ENCODE measurements around the gene UBXN7.
"Not testable (repeated sequence)": the region's sequence is repeated elsewhere in the genome, so short reads cannot be mapped to it uniquely, and the experiment has no call there.

The UBXN7 gene

DNA sequence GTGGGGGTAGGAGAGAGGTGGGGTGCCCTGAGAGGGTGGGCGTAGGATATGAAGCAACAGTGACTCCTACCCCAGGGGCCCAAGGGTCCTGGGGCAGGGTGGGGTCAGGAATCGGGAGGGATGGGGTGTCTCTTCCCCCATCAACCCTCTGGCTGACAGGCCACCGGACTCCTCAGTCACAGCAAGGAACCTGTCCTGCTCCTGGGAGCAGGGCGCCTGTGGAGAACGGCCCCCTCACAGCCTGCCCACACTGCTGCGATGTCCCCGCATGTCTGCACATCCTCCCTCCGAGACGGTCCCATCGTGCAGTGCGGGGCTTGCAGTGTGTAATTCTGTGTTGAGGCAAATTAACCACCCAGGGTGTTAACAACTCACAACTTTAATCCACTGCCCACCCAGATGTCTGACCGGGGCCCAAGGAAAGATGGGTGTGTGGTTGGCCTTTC lies 96.7 kb downstream of the UBXN7 start:
- ATAC-seq (ENCODE audit: low read depth): no peak
- no peaks in the 10 kb centered on the region for H3K36me3 Mint-ChIP-seq
- H3K4me1 Mint-ChIP-seq: peaks cover 7% of the 10 kb centered on the region
- peaks cover 5% of the 10 kb centered on the region for H3K27me3 Mint-ChIP-seq
- no peak overlapping the region for H3K27ac Mint-ChIP-seq
- DNase-seq (ENCODE audit: low spot score in 2 of 2): no peak
- no peak overlapping the region for H3K4me3 Mint-ChIP-seq
- peaks cover 1% of the 10 kb centered on the region for H3K9me3 Mint-ChIP-seq

DNA sequence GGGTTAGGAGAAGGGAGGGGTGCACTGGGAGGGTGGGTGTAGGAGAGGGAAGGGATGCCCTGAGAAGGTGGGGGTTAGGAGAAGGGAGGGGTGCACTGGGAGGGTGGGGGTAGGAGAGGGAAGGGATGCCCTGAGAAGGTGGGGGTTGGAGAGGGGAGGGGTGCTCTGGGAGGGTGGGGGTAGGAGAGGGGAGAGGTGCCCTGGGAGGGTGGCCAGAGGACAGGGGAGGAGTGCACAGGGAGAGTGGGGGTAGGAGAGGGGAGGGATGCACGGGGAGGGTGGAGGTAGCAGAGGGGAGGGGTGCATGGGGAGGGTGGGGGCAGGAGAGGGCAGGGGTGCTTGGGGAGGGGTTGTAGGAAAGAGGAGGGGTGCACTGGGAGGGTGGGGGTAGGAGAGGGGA lies 97.2 kb downstream of the UBXN7 start:
- H3K36me3 Mint-ChIP-seq: no peaks in the 10 kb centered on the region
- no peak overlapping the region for H3K4me3 Mint-ChIP-seq
- H3K4me1 Mint-ChIP-seq: peaks cover 7% of the 10 kb centered on the region
- H3K27me3 Mint-ChIP-seq: peaks cover 5% of the 10 kb centered on the region
- no peak overlapping the region for H3K27ac Mint-ChIP-seq
- peaks cover 1% of the 10 kb centered on the region for H3K9me3 Mint-ChIP-seq
- DNase-seq (ENCODE audit: low spot score in 2 of 2): no peak
- ATAC-seq (ENCODE audit: low read depth): no peak

DNA sequence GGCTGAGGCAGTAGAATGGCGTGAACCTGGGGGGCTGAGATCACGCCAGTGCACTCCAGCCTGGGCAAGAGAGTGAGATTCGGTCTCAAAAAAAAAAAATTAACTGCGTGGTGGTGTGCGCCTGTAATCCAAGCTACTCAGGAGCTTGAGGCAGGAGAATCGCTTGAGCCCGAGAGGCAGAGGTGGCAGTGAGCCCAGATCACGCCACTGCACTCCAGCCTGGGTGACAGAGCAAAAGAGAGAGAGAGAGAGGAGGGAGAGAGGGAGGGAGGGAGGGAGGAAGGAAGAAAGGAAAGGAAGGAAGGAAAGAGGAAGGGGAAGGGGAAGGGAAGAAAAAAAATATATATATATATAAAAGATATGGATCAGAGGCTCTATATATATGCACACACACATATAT lies 100.1 kb downstream of the UBXN7 start:
- Mint-ChIP-seq H3K27me3 (peaks cover 5% of the 10 kb centered on the region), H3K27ac (no peak overlapping the region), H3K9me3 (no peaks in the 10 kb centered on the region), H3K4me1 (no peaks in the 10 kb centered on the region), H3K4me3 (no peak overlapping the region), H3K36me3 (no peaks in the 10 kb centered on the region)
- ATAC-seq (ENCODE audit: low read depth) (no peak), DNase-seq (ENCODE audit: low spot score in 2 of 2) (no peak)

DNA sequence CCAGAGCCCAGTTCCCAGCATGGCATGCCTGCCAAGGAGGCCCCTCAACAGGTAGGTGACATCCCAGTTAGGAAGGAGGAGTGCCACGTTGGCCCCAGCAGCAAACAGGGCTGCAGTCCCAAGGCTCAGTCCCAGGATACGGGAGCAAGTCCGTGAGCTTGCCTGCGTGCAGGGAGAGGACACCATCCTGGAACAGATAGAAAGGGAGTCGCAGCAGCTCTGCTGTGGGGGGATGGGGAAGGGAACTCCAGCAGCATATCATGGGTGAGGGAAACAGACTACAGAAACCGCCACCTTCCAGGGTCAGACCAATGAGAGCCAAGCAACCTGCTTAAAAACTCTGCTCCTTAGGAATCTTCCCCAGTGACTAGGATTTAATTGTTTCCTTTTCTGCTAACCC lies 104.8 kb downstream of the UBXN7 start:
- H3K4me3 Mint-ChIP-seq: no peak overlapping the region

DNA sequence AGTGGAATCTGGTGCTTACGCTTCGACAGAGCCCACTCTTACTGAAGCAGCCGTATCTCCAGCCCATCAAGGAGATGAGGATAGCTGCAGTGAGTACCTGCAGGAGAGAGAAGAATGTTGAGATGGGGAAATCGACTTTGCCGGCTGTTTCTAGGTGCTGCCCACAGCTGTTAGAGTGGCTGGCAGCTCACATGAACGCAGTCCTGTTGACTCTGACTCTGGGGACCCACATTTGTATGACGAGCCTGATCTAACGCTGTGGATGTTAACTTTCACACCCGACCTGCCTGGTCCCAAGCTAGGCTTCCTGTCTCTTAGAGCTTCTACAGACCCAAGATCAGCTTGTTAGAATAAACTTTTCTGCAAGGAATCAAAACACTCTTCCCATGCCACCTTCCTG lies 105.3 kb downstream of the UBXN7 start:
- Mint-ChIP-seq H3K27ac (no peak overlapping the region), H3K36me3 (no peaks in the 10 kb centered on the region), H3K4me3 (no peak overlapping the region), H3K4me1 (no peaks in the 10 kb centered on the region), H3K27me3 (no peaks in the 10 kb centered on the region), H3K9me3 (no peaks in the 10 kb centered on the region)
- DNase-seq (ENCODE audit: low spot score in 2 of 2) (no peak), ATAC-seq (ENCODE audit: low read depth) (no peak)

More for the DNA sequence above, 104.8 kb downstream of the UBXN7 start:
- Mint-ChIP-seq H3K27ac (no peak overlapping the region), H3K27me3 (no peaks in the 10 kb centered on the region), H3K9me3 (no peaks in the 10 kb centered on the region), H3K36me3 (no peaks in the 10 kb centered on the region), H3K4me1 (no peaks in the 10 kb centered on the region)
- DNase-seq (ENCODE audit: low spot score in 2 of 2) (no peak), ATAC-seq (ENCODE audit: low read depth) (no peak)

DNA sequence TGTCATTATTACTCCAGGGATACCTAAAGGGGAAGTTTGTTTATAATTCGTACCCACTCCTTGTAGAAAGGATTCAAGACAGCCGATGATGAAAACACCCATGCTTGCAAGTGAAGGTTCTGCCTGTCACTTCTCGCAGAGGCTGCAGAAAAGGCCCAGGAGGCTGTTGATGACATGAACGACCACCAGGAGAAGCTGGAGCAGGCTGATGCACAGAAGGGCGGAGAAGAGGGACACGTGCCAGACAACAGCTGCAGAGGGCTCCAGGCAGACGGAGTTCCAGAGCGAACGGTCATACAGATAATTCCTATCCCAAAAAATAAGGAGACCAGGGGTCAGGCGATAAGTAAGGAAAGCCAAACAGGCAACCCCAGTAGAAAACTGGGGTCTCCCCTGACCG lies 108.5 kb downstream of the UBXN7 start:
- ATAC-seq (ENCODE audit: low read depth): no peak
- Mint-ChIP-seq H3K27ac (no peak overlapping the region), H3K4me1 (peaks cover 4% of the 10 kb centered on the region), H3K9me3 (no peaks in the 10 kb centered on the region), H3K4me3 (no peak overlapping the region), H3K36me3 (no peaks in the 10 kb centered on the region), H3K27me3 (no peaks in the 10 kb centered on the region)
- no peak for DNase-seq (ENCODE audit: low spot score in 2 of 2)

DNA sequence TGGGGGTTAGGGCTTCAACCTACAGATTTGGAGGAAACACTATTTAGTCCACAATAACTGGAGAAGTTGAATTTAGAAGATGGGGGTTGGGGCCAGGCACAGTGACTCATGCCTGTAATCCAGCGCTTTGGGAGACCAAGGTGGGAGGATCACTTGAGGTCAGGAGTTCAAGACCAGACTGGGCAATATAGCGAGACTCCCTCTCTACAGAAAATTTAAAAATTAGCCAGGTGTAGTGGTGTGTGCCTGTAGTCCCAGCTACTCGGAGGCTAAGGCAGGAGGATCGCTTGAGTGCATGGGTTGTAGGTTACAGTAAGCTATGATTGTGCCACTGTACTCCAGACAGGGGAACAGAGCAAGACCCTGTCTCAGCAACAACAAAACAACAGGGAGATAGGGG lies 109.2 kb downstream of the UBXN7 start:
- Mint-ChIP-seq H3K9me3 (no peaks in the 10 kb centered on the region), H3K27me3 (no peaks in the 10 kb centered on the region), H3K36me3 (no peaks in the 10 kb centered on the region), H3K4me3 (no peak overlapping the region), H3K27ac (no peak overlapping the region), H3K4me1 (peaks cover 4% of the 10 kb centered on the region)
- no peak for ATAC-seq (ENCODE audit: low read depth)
- DNase-seq (ENCODE audit: low spot score in 2 of 2): no peak

DNA sequence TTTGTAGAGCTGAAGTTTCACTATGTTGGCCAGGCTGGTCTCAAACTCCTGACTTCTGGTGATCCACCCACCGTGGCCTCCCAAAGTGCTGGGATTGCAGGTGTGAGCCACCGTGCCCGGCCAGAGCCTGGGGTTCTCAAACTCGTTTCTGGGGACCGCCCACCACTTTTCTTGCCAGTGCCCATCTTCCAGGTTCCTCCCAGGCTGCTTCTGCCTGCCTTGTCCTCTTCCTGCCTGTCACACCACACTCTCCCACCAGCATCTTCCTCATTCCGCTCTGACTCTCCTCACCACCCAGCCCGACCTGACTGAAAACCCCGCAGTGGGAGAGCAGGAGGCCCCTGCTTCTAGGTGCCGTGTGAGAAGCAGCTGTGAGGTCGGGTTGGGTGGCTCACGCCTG lies 111.1 kb downstream of the UBXN7 start:
- Mint-ChIP-seq H3K36me3 (no peaks in the 10 kb centered on the region), H3K27me3 (no peaks in the 10 kb centered on the region), H3K9me3 (no peaks in the 10 kb centered on the region), H3K4me1 (peaks cover 9% of the 10 kb centered on the region), H3K27ac (no peak overlapping the region), H3K4me3 (no peak overlapping the region)
- ATAC-seq (ENCODE audit: low read depth): no peak
- DNase-seq (ENCODE audit: low spot score in 2 of 2): no peak

DNA sequence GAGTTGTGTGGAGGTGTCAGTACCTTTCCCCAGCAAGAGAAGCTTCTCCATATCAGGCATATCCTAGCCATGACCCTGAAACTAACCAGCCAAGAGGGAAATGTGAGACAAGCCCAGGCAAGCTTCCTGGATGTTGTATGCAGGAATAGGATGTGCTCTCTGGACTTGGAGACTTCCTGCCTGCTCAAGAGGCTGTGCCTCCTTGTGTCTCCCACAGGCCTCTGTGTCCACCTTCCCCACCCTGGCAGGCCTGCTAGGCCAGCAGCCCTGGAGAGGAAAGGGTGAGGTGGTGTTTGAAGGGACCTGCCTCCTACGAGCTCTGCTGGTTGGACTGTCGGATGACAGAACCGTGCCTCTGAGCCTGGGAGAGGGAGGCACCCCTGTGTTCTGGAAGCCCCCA lies 112.1 kb downstream of the UBXN7 start:
- DNase-seq (ENCODE audit: low spot score in 2 of 2) (no peak), ATAC-seq (ENCODE audit: low read depth) (no peak)
- H3K4me1 Mint-ChIP-seq: peaks cover 9% of the 10 kb centered on the region
- no peaks in the 10 kb centered on the region for H3K9me3 Mint-ChIP-seq
- no peak overlapping the region for H3K27ac Mint-ChIP-seq
- H3K36me3 Mint-ChIP-seq: no peaks in the 10 kb centered on the region
- H3K4me3 Mint-ChIP-seq: no peak overlapping the region
- H3K27me3 Mint-ChIP-seq: no peaks in the 10 kb centered on the region

DNA sequence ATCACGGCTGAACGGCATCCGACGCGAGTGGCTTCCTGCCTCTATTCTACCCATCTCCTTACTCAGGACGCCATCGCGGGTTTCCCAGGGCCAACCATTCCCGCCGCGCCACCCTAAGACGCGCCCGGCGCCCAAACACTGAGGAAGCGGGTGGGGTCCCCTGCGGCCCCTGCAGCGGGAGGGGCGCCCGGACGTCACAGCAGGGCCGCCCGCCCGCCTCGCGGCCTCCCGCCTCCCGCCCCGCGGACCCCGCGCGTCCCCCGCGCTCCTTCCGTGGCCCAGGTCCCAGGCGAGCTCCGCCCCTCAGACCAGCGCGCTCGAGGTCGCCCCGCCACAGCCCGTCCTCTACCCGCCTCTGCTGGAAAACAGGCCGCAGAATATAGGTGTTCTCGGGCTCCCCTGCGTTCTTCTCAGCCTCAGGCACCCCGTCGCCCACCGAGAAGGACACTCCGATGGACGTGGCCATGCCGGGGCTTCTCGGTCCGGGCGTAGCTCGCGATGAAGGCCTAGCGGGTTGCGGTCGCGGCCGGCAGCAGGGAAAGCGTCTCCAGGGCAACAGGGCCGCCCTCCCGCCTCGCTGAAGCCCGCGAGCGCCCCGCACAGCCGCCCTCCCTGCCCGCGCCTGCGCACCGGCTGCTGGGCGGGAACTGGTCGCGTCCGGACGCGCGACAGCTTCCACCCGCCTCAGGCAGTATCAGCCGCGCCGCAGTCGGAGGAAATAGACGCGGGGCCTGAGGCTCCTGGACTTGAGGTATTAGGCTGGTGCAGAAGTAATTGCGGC lies 114.3 kb downstream of the UBXN7 start, which contains the start of gene DYNLT2B:
DYNLT2B (minus strand) TSS at position 554 of the 781 bp plus-strand sequence; CDS start at position 466, 88 bp downstream.
- ATAC-seq (ENCODE audit: low read depth) (peak; percentile 89), DNase-seq (ENCODE audit: low spot score in 2 of 2) (peak; percentile 82 to 84)
- peaks cover 9% of the 10 kb centered on the region for H3K4me1 Mint-ChIP-seq
- no peaks in the 10 kb centered on the region for H3K27me3 Mint-ChIP-seq
- peak within 1 kb of the TSS; percentile 96 for H3K27ac Mint-ChIP-seq
- H3K9me3 Mint-ChIP-seq: no peaks in the 10 kb centered on the region
- peaks cover 3% of the 10 kb centered on the region for H3K36me3 Mint-ChIP-seq
- H3K4me3 Mint-ChIP-seq: peak within 1 kb of the TSS; percentile 96

DNA sequence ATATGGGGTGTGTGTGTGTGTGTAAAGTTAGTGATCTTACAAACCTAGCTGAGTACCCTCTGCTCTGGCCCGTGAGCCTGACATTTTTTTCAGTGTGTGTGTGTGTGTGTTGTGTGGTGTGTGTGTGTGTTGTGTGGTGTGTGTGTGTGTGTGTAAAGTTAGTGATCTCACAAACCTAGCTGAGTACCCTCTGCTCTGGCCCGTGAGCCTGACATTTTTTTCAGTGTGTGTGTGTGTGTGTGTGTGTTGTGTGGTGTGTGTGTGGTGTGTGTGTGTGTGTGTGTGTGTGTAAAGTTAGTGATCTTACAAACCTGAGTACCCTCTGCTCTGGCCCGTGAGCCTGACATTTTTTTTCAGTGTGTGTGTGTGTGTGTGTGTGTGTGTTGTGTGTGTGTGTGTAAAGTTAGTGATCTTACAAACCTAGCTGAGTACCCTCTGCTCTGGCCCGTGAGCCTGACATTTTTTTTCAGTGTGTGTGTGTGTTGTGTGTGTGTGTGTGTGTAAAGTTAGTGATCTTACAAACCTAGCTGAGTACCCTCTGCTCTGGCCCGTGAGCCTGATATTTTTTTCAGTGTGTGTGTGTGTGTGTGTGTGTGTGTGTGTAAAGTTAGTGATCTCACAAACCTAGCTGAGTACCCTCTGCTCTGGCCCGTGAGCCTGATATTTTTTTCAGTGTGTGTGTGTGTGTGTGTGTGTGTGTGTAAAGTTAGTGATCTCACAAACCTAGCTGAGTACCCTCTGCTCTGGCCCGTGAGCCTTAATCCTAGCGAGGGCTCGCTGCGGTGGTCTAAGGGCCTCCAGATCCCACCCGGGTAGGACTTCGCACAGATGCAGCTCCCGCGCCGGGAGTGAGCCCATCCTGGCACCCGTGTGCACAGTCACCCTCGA lies 115.2 kb downstream of the UBXN7 start:
- not testable (repeated sequence) for H3K4me1 Mint-ChIP-seq; ATAC-seq (ENCODE audit: low read depth); H3K27me3 Mint-ChIP-seq; H3K36me3 Mint-ChIP-seq; H3K9me3 Mint-ChIP-seq; DNase-seq (ENCODE audit: low spot score in 2 of 2)
- Mint-ChIP-seq H3K27ac (peak overlapping the region; percentile 96), H3K4me3 (peak overlapping the region; percentile 96)

DNA sequence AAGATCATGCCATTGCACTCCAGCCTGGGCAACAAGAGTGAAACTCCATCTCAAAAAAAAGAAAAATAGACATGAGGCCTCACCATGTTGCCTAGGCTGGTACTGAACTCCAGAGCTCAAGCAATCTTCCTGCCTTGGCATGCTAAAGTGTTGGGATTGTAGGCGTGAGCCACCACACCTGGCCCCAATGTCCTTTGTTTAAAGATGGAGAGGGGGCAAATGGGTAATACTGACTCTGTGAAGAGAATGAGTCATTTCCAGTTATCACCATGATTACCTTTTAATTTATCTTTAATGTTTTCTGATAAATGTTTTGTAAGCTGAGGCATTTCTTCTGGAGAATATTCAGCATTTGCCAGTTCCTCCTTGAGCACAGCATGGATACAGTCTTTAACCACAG lies 116.4 kb downstream of the UBXN7 start:
- Mint-ChIP-seq H3K27me3 (no peaks in the 10 kb centered on the region), H3K36me3 (peaks cover 3% of the 10 kb centered on the region), H3K27ac (no peak overlapping the region), H3K9me3 (no peaks in the 10 kb centered on the region), H3K4me3 (no peak overlapping the region), H3K4me1 (peaks cover 7% of the 10 kb centered on the region)
- ATAC-seq (ENCODE audit: low read depth) (no peak), DNase-seq (ENCODE audit: low spot score in 2 of 2) (no peak)

DNA sequence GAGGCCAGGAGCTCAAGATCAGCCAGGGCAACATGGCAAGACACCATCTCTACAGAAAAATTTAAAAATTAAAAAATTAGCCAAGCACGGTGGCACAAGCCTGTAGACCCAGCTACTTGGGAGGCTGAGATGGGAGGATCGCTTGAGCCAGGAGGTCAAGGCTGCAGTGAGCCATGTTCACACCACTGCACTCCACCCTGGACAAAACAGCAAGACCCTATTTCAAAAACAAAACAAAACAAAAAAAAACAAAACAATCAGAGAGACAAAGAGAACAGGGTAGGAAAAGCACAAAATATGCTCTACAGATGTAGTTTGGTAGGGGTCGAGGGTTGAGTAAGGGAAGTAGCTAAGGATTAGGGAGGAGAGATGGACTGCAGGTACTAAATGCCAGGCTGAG lies 117.6 kb downstream of the UBXN7 start:
- Mint-ChIP-seq H3K4me1 (peaks cover 7% of the 10 kb centered on the region), H3K9me3 (no peaks in the 10 kb centered on the region), H3K4me3 (no peak overlapping the region), H3K27ac (peak overlapping the region; percentile 25), H3K27me3 (no peaks in the 10 kb centered on the region), H3K36me3 (peaks cover 3% of the 10 kb centered on the region)
- no peak for DNase-seq (ENCODE audit: low spot score in 2 of 2)
- no peak for ATAC-seq (ENCODE audit: low read depth)

DNA sequence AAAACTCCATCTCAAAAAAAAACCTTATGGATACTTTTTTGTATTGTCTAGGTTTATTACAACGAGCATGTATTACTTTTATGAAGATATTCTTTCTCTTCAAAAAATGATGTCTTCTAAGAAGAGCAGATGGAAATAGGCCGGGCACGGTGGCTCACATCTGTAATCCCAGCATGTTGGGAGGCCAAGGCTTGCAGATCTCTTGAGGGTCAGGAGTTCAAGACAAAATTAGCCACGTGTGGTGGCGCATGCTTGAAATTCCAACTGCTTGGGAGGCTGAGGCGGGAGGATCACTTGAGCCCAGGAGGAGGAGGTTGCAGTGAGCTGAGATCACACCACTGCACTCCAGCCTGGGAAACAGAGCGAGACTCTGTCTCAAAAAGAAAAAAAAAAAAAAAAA lies 118.1 kb downstream of the UBXN7 start:
- not testable (repeated sequence) for H3K4me1 Mint-ChIP-seq; H3K9me3 Mint-ChIP-seq; ATAC-seq (ENCODE audit: low read depth); H3K27ac Mint-ChIP-seq; H3K27me3 Mint-ChIP-seq; DNase-seq (ENCODE audit: low spot score in 2 of 2); H3K36me3 Mint-ChIP-seq; H3K4me3 Mint-ChIP-seq

All from memory B cell (primary cell).